GM23338 (cell line): ENCODE measurements around the gene TSPEAR. TPM values are rescaled to one million over a fixed set of nuclear protein-coding genes. Genes with fewer than 3 reads are reported as not detected.

Experiments used
- ATAC-seq: fragments of 200-7000 bp; cut with Tn5 transposase; 3 replicates; pipeline ENCODE4 v1.9.1; 2020
- DNase-seq: peaks from one replicate; pipeline ENCODE4 v3.0.0-alpha.2; 2015; ENCODE audit warnings: low spot score
- H2AFZ ChIP-seq: fragments of 200-600 bp; sonication (generic); 2 replicates; pipeline ENCODE4 v1.8.0; 2016; ENCODE audit warnings: antibody characterized with exemption, mild to moderate bottlenecking, moderate library complexity
- H3F3A ChIP-seq: fragments of 200-600 bp; sonication (generic); replicated peaks from 2 replicates; pipeline ENCODE4 v1.8.0; 2017; ENCODE audit warnings: antibody characterized with exemption, mixed run types, low read depth
- H3K27ac ChIP-seq: fragments of 200-600 bp; sonication (generic); 2 replicates; pipeline ENCODE4 v1.6.1; 2016; ENCODE audit warnings: low read depth
- H3K27me3 ChIP-seq: fragments of 200-600 bp; sonication (generic); 2 replicates; pipeline ENCODE4 v1.8.0; 2016; ENCODE audit warnings: mild to moderate bottlenecking, mixed run types, moderate library complexity; ENCODE audit not compliant: insufficient read depth
- H3K36me3 ChIP-seq: fragments of 200-600 bp; sonication (generic); 2 replicates; pipeline ENCODE4 v1.8.0; 2016; ENCODE audit warnings: mild to moderate bottlenecking; ENCODE audit not compliant: insufficient read depth
- H3K4me1 ChIP-seq: fragments of 200-600 bp; sonication (generic); 2 replicates; pipeline ENCODE4 v1.8.0; 2016; ENCODE audit warnings: mild to moderate bottlenecking, moderate library complexity; ENCODE audit not compliant: insufficient read depth
- H3K4me2 ChIP-seq: fragments of 200-600 bp; sonication (generic); 2 replicates; pipeline ENCODE4 v1.7.1; 2017; ENCODE audit warnings: mixed run types
- H3K4me3 ChIP-seq: fragments of 200-600 bp; sonication (generic); 2 replicates; pipeline ENCODE4 v1.6.1; 2016; ENCODE audit warnings: mixed run types
- H3K79me2 ChIP-seq: fragments of 200-600 bp; sonication (generic); replicated peaks from 2 replicates; pipeline ENCODE4 v1.8.0; 2017; ENCODE audit warnings: mild to moderate bottlenecking; ENCODE audit not compliant: insufficient read depth
- H3K9me2 ChIP-seq: fragments of 200-600 bp; sonication (generic); 2 replicates; pipeline ENCODE4 v1.8.0; 2017; ENCODE audit not compliant: insufficient read depth
- H4K20me1 ChIP-seq: fragments of 200-600 bp; sonication (generic); replicated peaks from 2 replicates; pipeline ENCODE4 v1.8.0; 2017; ENCODE audit warnings: mild to moderate bottlenecking; ENCODE audit not compliant: insufficient read depth
- H3K27ac Mint-ChIP-seq: 2 replicates; pipeline ENCODE4 v1.8.0; 2020; ENCODE audit warnings: inconsistent platforms, mild to moderate bottlenecking, moderate library complexity, mixed read lengths
- H3K27me3 Mint-ChIP-seq: 3 replicates; pipeline ENCODE4 v1.8.0; 2022; ENCODE audit warnings: low read depth, mild to moderate bottlenecking, moderate library complexity, mixed read lengths, inconsistent platforms; ENCODE audit not compliant: insufficient read depth, poor library complexity
- H3K36me3 Mint-ChIP-seq: 3 replicates; pipeline ENCODE4 v1.8.0; 2021; ENCODE audit warnings: low read depth, mild to moderate bottlenecking, inconsistent platforms, moderate library complexity, mixed read lengths
- H3K4me1 Mint-ChIP-seq: 3 replicates; pipeline ENCODE4 v1.8.0; 2020; ENCODE audit warnings: mild to moderate bottlenecking, inconsistent platforms, mixed read lengths
- H3K4me3 Mint-ChIP-seq: 3 replicates; pipeline ENCODE4 v1.8.0; 2021; ENCODE audit warnings: moderate library complexity, mild to moderate bottlenecking, inconsistent platforms, mixed read lengths
- H3K9me3 Mint-ChIP-seq: 3 replicates; pipeline ENCODE4 v1.8.0; 2020; ENCODE audit warnings: moderate library complexity, mild to moderate bottlenecking, inconsistent platforms, mixed read lengths
- CREB1 ChIP-seq: fragments of 250-450 bp; sonication (Bioruptor Pico); IDR thresholded peaks from 2 replicates; pipeline ENCODE4 v1.5.0; 2020; ENCODE audit warnings: low read depth, mild to moderate bottlenecking, moderate library complexity
- CTCF ChIP-seq, 2 experiments: fragments of 200-600 bp in 1 of 2; sonication (generic) in 1 of 2; conservative IDR thresholded peaks; 2 replicates each; pipeline versions ENCODE4 v1.5.1 to v1.6.1; 2016 to 2017; ENCODE audit warnings: antibody characterized with exemption in 2 of 2, low read depth in 2 of 2, mild to moderate bottlenecking in 2 of 2, moderate library complexity in 1 of 2
- ETS1 ChIP-seq: IDR thresholded peaks from 2 replicates; pipeline ENCODE4 v1.6.1; 2016; ENCODE audit warnings: antibody characterized with exemption
- EZH2 ChIP-seq: fragments of 200-600 bp; sonication (generic); IDR thresholded peaks from one replicate; pipeline ENCODE4 v1.8.0; 2017; ENCODE audit warnings: antibody characterized with exemption, mild to moderate bottlenecking, low read depth; ENCODE audit not compliant: unreplicated experiment
- EZH2phosphoT487 ChIP-seq: fragments of 200-600 bp; sonication (generic); IDR thresholded peaks from one replicate; pipeline ENCODE4 v1.8.1; 2018; ENCODE audit warnings: antibody characterized with exemption; ENCODE audit not compliant: unreplicated experiment
- JUNB ChIP-seq: IDR thresholded peaks from one replicate; pipeline ENCODE4 v1.6.1; 2016; ENCODE audit warnings: antibody characterized with exemption; ENCODE audit not compliant: unreplicated experiment
- NANOG ChIP-seq: IDR thresholded peaks from 2 replicates; pipeline ENCODE4 v1.6.1; 2016; ENCODE audit warnings: antibody characterized with exemption, borderline replicate concordance
- POLR2AphosphoS5 ChIP-seq: IDR thresholded peaks from 2 replicates; pipeline ENCODE4 v1.6.1; 2016; ENCODE audit warnings: antibody characterized with exemption, low read depth
- REST ChIP-seq: IDR thresholded peaks from one replicate; pipeline ENCODE4 v1.6.1; 2018; ENCODE audit warnings: antibody characterized with exemption; ENCODE audit not compliant: unreplicated experiment
- ZNF331 ChIP-seq: fragments of 250-450 bp; sonication (Bioruptor Pico); IDR thresholded peaks from 2 replicates; pipeline ENCODE4 v1.5.0; 2020; ENCODE audit warnings: low read depth, mild to moderate bottlenecking, moderate library complexity
- ZNF462 ChIP-seq: fragments of 250-450 bp; sonication (Bioruptor Pico); IDR thresholded peaks from 2 replicates; pipeline ENCODE4 v1.5.0; 2020; ENCODE audit warnings: mild to moderate bottlenecking, moderate library complexity
- polyA plus RNA-seq: library from polyadenylated mRNA; unstranded; fragments of >200 nt; fragmentation: Nextera tagmentation; extraction: Ambion mirVana; gene quantifications from 2 replicates; pipeline ENCODE4 v1.2.1, GENCODE V29; 2016
- total RNA-seq: library from RNA; depleted of rRNA; stranded (reverse); fragments of >200 nt; shearing (Covaris generic); gene quantifications from 2 replicates; pipeline ENCODE4 v1.2.3, GENCODE V29; 2014

Gene TSPEAR
- total and polyA plus RNA-seq, 2 experiments from 2014 or later: 0.35 to 0.92 TPM

GRCh38 chr21:44568261-44568660 is 143.1 kb downstream of the TSPEAR start:
- H3K9me2 ChIP-seq: no peaks in the 10 kb centered on the region
- no peaks in the 10 kb centered on the region for H3K36me3 ChIP-seq
- no peaks in the 10 kb centered on the region for H3K27me3 ChIP-seq
- H3K4me2 ChIP-seq: no peak overlapping the region
- H3K4me1 Mint-ChIP-seq: no peaks in the 10 kb centered on the region; the same call in 2 of the 3 replicates
- no peak overlapping the region for H3K27ac Mint-ChIP-seq
- H2AFZ ChIP-seq: 0 out of 2 replicates have a peak overlapping the region, but pooled peaks have one; percentile 56
- H3K27me3 Mint-ChIP-seq: peaks cover 13% of the 10 kb centered on the region
- DNase-seq (no peak), ATAC-seq (peak; percentile 46; the same call in 2 of the 3 replicates)
- TF ChIP-seq NANOG (no peak), JUNB (no peak), CTCF (conservative IDR thresholded peaks at IDR 0.05; ENCODE audit: low read depth in 2 of 2) (no peak), CREB1 (CRISPR knock-in tag) (no peak), ETS1 (no peak), EZH2 (no peak), ZNF331 (CRISPR knock-in tag) (no peak), REST (no peak), EZH2phosphoT487 (no peak), ZNF462 (CRISPR knock-in tag) (no peak), POLR2AphosphoS5 (no peak)
- H3K27ac ChIP-seq: no peak overlapping the region
- H4K20me1 ChIP-seq: no peaks in the 10 kb centered on the region
- H3K4me3 Mint-ChIP-seq: no peak overlapping the region
- H3K4me3 ChIP-seq: no peak overlapping the region
- no peaks in the 10 kb centered on the region for H3K4me1 ChIP-seq
- no peaks in the 10 kb centered on the region for H3K79me2 ChIP-seq
- H3K36me3 Mint-ChIP-seq: peaks cover 4% of the 10 kb centered on the region; the same call in 2 of the 3 replicates
- H3K9me3 Mint-ChIP-seq: peaks cover 25% of the 10 kb centered on the region
- H3F3A ChIP-seq: no peaks in the 10 kb centered on the region
